Calu3 (cell line): ENCODE measurements around the gene OLFM1. TPM values are rescaled to one million over a fixed set of nuclear protein-coding genes. Genes with fewer than 3 reads are reported as not detected.

Experiments
- BruUV-seq: library from RNA; stranded (reverse); fragments of 400-500 nt; replicated peaks from 2 replicates; lab custom pipeline; 2021; lab: Mats Ljungman, UMichigan
- CTCF ChIA-PET: fragments of 300-600 bp; sonication (Branson Sonifier 250); formaldehyde crosslinking; loops from one replicate; lab custom pipeline; 2022; ENCODE audit warnings: antibody characterized with exemption; lab: Charles Lee
- DNase-seq: peaks from one replicate; pipeline ENCODE4 v3.0.0; 2022
- H3K27ac Mint-ChIP-seq: one replicate; pipeline ENCODE4 v1.8.0; 2022; ENCODE audit warnings: mixed read lengths; ENCODE audit not compliant: unreplicated experiment
- H3K27me3 Mint-ChIP-seq: one replicate; pipeline ENCODE4 v1.8.0; 2022; ENCODE audit warnings: mixed read lengths; ENCODE audit not compliant: unreplicated experiment
- H3K36me3 Mint-ChIP-seq: one replicate; pipeline ENCODE4 v1.8.0; 2022; ENCODE audit warnings: mild to moderate bottlenecking, moderate library complexity, mixed read lengths; ENCODE audit not compliant: insufficient read depth, unreplicated experiment
- H3K4me1 Mint-ChIP-seq: one replicate; pipeline ENCODE4 v1.8.0; 2022; ENCODE audit warnings: mild to moderate bottlenecking, low read depth, mixed read lengths; ENCODE audit not compliant: unreplicated experiment
- H3K4me3 Mint-ChIP-seq: one replicate; pipeline ENCODE4 v1.8.0; 2022; ENCODE audit warnings: mild to moderate bottlenecking, low read depth, moderate library complexity, mixed read lengths; ENCODE audit not compliant: unreplicated experiment
- H3K9me3 Mint-ChIP-seq: one replicate; pipeline ENCODE4 v1.8.0; 2022; ENCODE audit warnings: low read depth, mixed read lengths; ENCODE audit not compliant: unreplicated experiment
- CTCF ChIP-seq: fragments of 200-600 bp; IDR thresholded peaks from one replicate; pipeline ENCODE4 v1.8.0; 2022; ENCODE audit warnings: antibody characterized with exemption; ENCODE audit not compliant: unreplicated experiment
- intact Hi-C: fragments of 100-400 bp; cut with micrococcal nuclease; formaldehyde crosslinking; loops from one replicate; pipeline ENCODE4 v1.10.0; 2022; ENCODE audit not compliant: unreplicated experiment
- total RNA-seq: library from RNA; stranded (reverse); gene quantifications from 2 replicates; pipeline ENCODE4 v1.2.3, GENCODE V29; 2022

The OLFM1 gene
- total RNA-seq, 1 experiment from 2014 or later: 5.5 TPM

- no peaks in the 10 kb centered on the region for H3K4me1 Mint-ChIP-seq
- CTCF ChIA-PET: no interaction called here
- no peak for DNase-seq
Observed at GRCh38 chr9:135136481-135136880, 49.0 kb downstream of the OLFM1 start.

GRCh38 chr9:135136991-135137832 is 49.7 kb downstream of the OLFM1 start:
- Mint-ChIP-seq H3K9me3 (no peaks in the 10 kb centered on the region), H3K4me1 (no peaks in the 10 kb centered on the region), H3K4me3 (no peak overlapping the region), H3K27ac (no peak overlapping the region), H3K27me3 (no peaks in the 10 kb centered on the region), H3K36me3 (no peaks in the 10 kb centered on the region)
- TF ChIP-seq CTCF: no peak
- intact Hi-C loops: no loop called here
- DNase-seq: no peak
- no TSS peak for BruUV-seq
- CTCF ChIA-PET: no interaction called here

More at GRCh38 chr9:135136481-135136880, 49.0 kb downstream of the OLFM1 start:
- Mint-ChIP-seq H3K27ac (no peak overlapping the region), H3K9me3 (no peaks in the 10 kb centered on the region), H3K27me3 (no peaks in the 10 kb centered on the region), H3K36me3 (no peaks in the 10 kb centered on the region), H3K4me3 (no peak overlapping the region)
- BruUV-seq: no TSS peak
- intact Hi-C loops: no loop called here
- no peak for TF ChIP-seq CTCF

DNA sequence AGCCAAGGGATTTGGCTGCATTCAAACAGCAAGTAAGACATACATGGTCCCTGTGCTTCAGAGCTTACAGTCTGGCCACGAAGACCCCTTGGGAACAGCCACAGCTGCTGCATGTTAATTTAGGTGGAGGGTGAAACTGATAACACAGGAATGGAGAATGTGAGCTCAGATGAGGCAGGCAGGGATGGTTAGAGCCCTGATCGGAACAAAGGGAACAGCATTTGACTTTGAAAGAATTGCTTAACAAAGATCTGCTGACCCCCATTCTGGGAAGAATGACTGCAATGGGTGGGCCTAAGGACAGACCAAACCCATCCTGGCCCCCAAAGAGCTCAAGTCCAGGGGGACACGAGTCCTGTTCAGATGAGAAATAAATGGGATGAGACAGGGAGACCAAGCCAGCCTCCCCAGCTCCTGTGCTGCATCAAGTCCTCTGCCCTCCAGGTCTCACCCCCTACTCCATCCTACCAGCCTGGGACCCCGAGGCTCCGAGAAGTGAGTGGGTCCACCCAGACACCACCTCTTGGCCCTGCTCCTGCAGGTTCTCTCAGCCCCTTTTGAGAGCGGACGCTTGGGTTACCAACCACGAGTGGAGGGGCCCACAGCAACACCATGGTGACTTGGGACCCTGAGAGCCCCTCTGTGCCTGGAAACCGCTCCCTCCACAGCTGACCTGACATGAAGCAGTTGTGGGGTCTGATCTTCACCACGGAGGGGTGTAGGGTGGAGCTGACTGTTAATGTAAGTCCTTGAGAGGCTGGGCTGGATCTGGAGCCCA is 50.8 kb downstream of the OLFM1 start:
- no peaks in the 10 kb centered on the region for H3K9me3 Mint-ChIP-seq
- no peak overlapping the region for H3K4me3 Mint-ChIP-seq
- DNase-seq: no peak
- no peaks in the 10 kb centered on the region for H3K27me3 Mint-ChIP-seq
- no peak for TF ChIP-seq CTCF
- H3K36me3 Mint-ChIP-seq: no peaks in the 10 kb centered on the region
- H3K27ac Mint-ChIP-seq: no peak overlapping the region
- intact Hi-C loops: no loop called here
- no TSS peak for BruUV-seq
- H3K4me1 Mint-ChIP-seq: no peaks in the 10 kb centered on the region
- CTCF ChIA-PET: no interaction called here

DNA sequence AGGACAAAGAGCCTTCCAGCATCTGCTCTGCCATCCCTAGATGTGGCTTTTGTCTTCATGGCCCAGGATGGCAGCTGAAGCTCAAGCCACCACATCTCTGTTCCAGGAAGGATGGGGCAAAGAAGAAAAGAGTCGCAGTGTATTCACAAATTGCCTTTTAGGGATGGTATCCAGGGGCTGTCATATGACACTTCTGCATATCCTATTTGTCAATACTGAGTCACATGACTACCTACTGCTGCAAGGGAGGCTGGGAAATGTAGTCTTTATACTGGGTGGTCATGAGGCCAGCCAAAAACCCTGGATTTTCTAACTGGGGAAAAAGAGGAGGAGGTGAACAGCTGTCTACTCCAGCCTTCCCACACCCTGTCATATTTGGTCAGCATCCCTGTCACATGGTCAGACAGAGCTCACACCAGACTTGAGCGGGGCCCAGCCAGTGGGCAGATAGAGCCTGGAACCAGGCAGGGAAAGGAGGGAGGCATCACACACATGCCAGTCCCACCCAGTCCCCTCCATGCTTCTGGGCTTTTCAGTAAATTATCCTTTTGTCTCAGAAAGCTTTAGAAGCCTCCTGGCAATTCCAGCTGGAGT is 52.0 kb downstream of the OLFM1 start:
- Mint-ChIP-seq H3K27ac (no peak overlapping the region), H3K27me3 (no peaks in the 10 kb centered on the region), H3K9me3 (no peaks in the 10 kb centered on the region), H3K4me1 (no peaks in the 10 kb centered on the region), H3K36me3 (no peaks in the 10 kb centered on the region), H3K4me3 (no peak overlapping the region)
- intact Hi-C loops: no loop called here
- CTCF ChIA-PET: interaction anchor here (0.6 kb wide), 1 partner anchor 750 kb away, joined by 3 read pairs; no protein-coding TSS in a partner anchor
- no TSS peak for BruUV-seq
- TF ChIP-seq CTCF: no peak
- no peak for DNase-seq
